ENCODE measurements around the gene PTAR1. TPM values are rescaled to one million over a fixed set of nuclear protein-coding genes. Genes with fewer than 3 reads are reported as not detected.

PTAR1 gene
- total and polyA plus RNA-seq, 10 of the 15 experiments (the other 5 are each of a cell fraction or from before 2014, with no cell fraction given) = 4.9 to 27.6 (median 14.2) TPM

DNA sequence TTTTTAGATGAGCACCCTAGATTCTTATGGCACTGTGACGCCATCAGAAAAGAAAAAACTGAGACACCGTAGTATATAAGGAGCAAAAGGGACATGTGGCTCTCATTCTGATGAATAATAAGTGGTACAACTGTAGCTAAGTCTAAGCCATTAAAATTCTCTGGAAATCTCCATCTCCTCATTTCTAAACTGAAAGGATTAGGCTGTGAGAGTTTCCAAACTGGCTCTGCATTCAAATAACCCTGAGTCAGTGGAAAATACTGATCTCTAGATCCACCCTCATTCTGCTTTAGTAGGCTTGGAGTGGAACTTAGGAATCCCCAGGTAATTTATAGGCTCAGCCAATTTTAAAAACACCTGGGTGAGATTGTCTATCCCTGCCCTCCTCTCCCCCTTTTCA is 28.5 kb downstream of the PTAR1 start:
- Histone ChIP-seq H2AFZ (ENCODE audit: control insufficient read depth, low read depth, low read length) (no peak overlapping the region), H3K27ac (ENCODE audit: control insufficient read depth, insufficient read depth) (no peak overlapping the region), H3K4me2 (ENCODE audit: control insufficient read depth, insufficient read depth) (no peak overlapping the region), H3K36me3 (ENCODE audit: control insufficient read depth in 2 of 2, insufficient read depth in 2 of 2, low read length in 1 of 2) (peaks cover 8 to 14% of the 10 kb centered on the region in 2 experiments), H3K9me3 (replicated peaks; ENCODE audit: control insufficient read depth, insufficient read depth, low read length) (no peaks in the 10 kb centered on the region), H3K79me2 (ENCODE audit: control insufficient read depth, insufficient read depth, low read length) (no peaks in the 10 kb centered on the region), H3K27me3 (replicated peaks in 1 of 2; ENCODE audit: control insufficient read depth in 2 of 2, insufficient read depth in 2 of 2, low read length in 1 of 2) (no peaks in the 10 kb centered on the region), H3K9ac (ENCODE audit: control insufficient read depth, insufficient read depth, low read length) (no peak overlapping the region), H4K20me1 (ENCODE audit: control insufficient read depth, insufficient read depth) (no peaks in the 10 kb centered on the region), H3K4me3 (no peak overlapping the region), H3K4me1 (ENCODE audit: control insufficient read depth, insufficient read depth, low read length) (no peaks in the 10 kb centered on the region)
- WGBS (ENCODE audit: insufficient coverage, insufficient replicate concordance, low lambda C conversion rate, missing lambda C conversion rate) = 100% methylated on average over 2 of the region's 2 CpGs
- ChIA-PET POLR2A (no interaction called here), SMC1A (ENCODE audit: uncharacterized antibody, unreplicated experiment) (no interaction called here), CTCF (no interaction called here), RAD21 (ENCODE audit: unreplicated experiment) (no interaction called here)
- in situ Hi-C loops (cut with MboI) (no loop called here), intact Hi-C loops (cut with micrococcal nuclease; ENCODE audit: unreplicated experiment) (no loop called here)
- no peak for TF ChIP-seq NKRF (conservative IDR thresholded peaks at IDR 0.05)
- TF ChIP-seq JUNB (IDR thresholded peaks at IDR 0.05) = no peak
- TF ChIP-seq MAX (IDR thresholded peaks at IDR 0.05; ENCODE audit: low read depth, low read length) = no peak
- TF ChIP-seq MEF2B (IDR thresholded peaks at IDR 0.05; ENCODE audit: partially characterized antibody, poor library complexity, severe bottlenecking) = no peak
- no peak for TF ChIP-seq CBX3 (IDR thresholded peaks at IDR 0.05; ENCODE audit: borderline replicate concordance, low read depth)
- TF ChIP-seq RAD21 (IDR thresholded peaks at IDR 0.05; ENCODE audit: insufficient read depth, low read depth, low read length) = no peak
- TF ChIP-seq, protein P1, sequence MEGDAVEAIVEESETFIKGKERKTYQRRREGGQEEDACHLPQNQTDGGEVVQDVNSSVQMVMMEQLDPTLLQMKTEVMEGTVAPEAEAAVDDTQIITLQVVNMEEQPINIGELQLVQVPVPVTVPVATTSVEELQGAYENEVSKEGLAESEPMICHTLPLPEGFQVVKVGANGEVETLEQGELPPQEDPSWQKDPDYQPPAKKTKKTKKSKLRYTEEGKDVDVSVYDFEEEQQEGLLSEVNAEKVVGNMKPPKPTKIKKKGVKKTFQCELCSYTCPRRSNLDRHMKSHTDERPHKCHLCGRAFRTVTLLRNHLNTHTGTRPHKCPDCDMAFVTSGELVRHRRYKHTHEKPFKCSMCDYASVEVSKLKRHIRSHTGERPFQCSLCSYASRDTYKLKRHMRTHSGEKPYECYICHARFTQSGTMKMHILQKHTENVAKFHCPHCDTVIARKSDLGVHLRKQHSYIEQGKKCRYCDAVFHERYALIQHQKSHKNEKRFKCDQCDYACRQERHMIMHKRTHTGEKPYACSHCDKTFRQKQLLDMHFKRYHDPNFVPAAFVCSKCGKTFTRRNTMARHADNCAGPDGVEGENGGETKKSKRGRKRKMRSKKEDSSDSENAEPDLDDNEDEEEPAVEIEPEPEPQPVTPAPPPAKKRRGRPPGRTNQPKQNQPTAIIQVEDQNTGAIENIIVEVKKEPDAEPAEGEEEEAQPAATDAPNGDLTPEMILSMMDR (IDR thresholded peaks at IDR 0.05 in 2 of 3, conservative IDR thresholded peaks at IDR 0.05 in 1 of 3; ENCODE audit: control insufficient read depth in 2 of 3, extremely low read depth in 1 of 3, insufficient read depth in 1 of 3, low read depth in 3 of 3, low read length in 3 of 3) = no peak
- TF ChIP-seq DPF2 (IDR thresholded peaks at IDR 0.05) = no peak
- no peak for TF ChIP-seq RCOR1 (conservative IDR thresholded peaks at IDR 0.05; ENCODE audit: low read depth, low read length)
- no peak for TF ChIP-seq ESRRA (IDR thresholded peaks at IDR 0.05; ENCODE audit: low read length)
- TF ChIP-seq FOS (IDR thresholded peaks at IDR 0.05; ENCODE audit: borderline replicate concordance, extremely low read depth, insufficient read length) = no peak
- TF ChIP-seq ZNF207 (IDR thresholded peaks at IDR 0.05; ENCODE audit: borderline replicate concordance) = no peak
- TF ChIP-seq TBL1XR1 (IDR thresholded peaks at IDR 0.05; ENCODE audit: low read depth, low read length) = no peak
- TF ChIP-seq RBBP5 (conservative IDR thresholded peaks at IDR 0.05) = no peak
- TF ChIP-seq HCFC1 (IDR thresholded peaks at IDR 0.05; ENCODE audit: low read length) = no peak
- TF ChIP-seq, protein P2, sequence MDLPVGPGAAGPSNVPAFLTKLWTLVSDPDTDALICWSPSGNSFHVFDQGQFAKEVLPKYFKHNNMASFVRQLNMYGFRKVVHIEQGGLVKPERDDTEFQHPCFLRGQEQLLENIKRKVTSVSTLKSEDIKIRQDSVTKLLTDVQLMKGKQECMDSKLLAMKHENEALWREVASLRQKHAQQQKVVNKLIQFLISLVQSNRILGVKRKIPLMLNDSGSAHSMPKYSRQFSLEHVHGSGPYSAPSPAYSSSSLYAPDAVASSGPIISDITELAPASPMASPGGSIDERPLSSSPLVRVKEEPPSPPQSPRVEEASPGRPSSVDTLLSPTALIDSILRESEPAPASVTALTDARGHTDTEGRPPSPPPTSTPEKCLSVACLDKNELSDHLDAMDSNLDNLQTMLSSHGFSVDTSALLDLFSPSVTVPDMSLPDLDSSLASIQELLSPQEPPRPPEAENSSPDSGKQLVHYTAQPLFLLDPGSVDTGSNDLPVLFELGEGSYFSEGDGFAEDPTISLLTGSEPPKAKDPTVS (IDR thresholded peaks at IDR 0.05; ENCODE audit: low read depth, low read length) = no peak
- DNase-seq (ENCODE audit: low read depth, low spot score) (no peak), FAIRE-seq (no peak), ATAC-seq (no peak)
- no TSS peak for BruUV-seq (replicated peaks)
